CD1c-positive myeloid dendritic cell (primary cell): ENCODE results near the gene ANO1.

Experiments used
- DNase-seq: peaks from one replicate; pipeline ENCODE4 v3.0.0-alpha.2; 2016; ENCODE audit errors: extremely low spot score

ANO1 gene

GRCh38 chr11:70095541-70096252, 17.6 kb downstream of the ANO1 start:
- no peak for DNase-seq

- DNase-seq: no peak
Measured at GRCh38 chr11:70097783-70098563, 19.9 kb downstream of the ANO1 start.

GRCh38 chr11:70098936-70099335, 20.8 kb downstream of the ANO1 start:
- no peak for DNase-seq

GRCh38 chr11:70099578-70100279, 21.6 kb downstream of the ANO1 start:
- no peak for DNase-seq

GRCh38 chr11:70100280-70100603, 22.1 kb downstream of the ANO1 start:
- DNase-seq: no peak

- no peak for DNase-seq
Measured at GRCh38 chr11:70100791-70101190, 22.7 kb downstream of the ANO1 start.

GRCh38 chr11:70103256-70103975, 25.3 kb downstream of the ANO1 start:
- DNase-seq: no peak

GRCh38 chr11:70104419-70104818, 26.3 kb downstream of the ANO1 start:
- no peak for DNase-seq

- DNase-seq: no peak
Measured at GRCh38 chr11:70104961-70105360, 26.8 kb downstream of the ANO1 start.

- DNase-seq: no peak
Measured at GRCh38 chr11:70105369-70105754, 27.2 kb downstream of the ANO1 start.

- DNase-seq: no peak
Measured at GRCh38 chr11:70105755-70106571, 27.8 kb downstream of the ANO1 start.

- DNase-seq: no peak
Measured at GRCh38 chr11:70106757-70107156, 28.6 kb downstream of the ANO1 start.

- DNase-seq: no peak
Measured at GRCh38 chr11:70107191-70107590, 29.1 kb downstream of the ANO1 start.

- no peak for DNase-seq
Measured at GRCh38 chr11:70107756-70108155, 29.6 kb downstream of the ANO1 start.

- no peak for DNase-seq
Measured at GRCh38 chr11:70108250-70108649, 30.1 kb downstream of the ANO1 start.

GRCh38 chr11:70109006-70109405, 30.9 kb downstream of the ANO1 start:
- DNase-seq: no peak

GRCh38 chr11:70109903-70110302, 31.8 kb downstream of the ANO1 start:
- DNase-seq: no peak

- DNase-seq: no peak
Measured at GRCh38 chr11:70110538-70111055, 32.5 kb downstream of the ANO1 start.

GRCh38 chr11:70111269-70112016, 33.3 kb downstream of the ANO1 start:
- DNase-seq: peak; percentile 2

- no peak for DNase-seq
Measured at GRCh38 chr11:70112017-70112434, 33.9 kb downstream of the ANO1 start.
